ENCODE measurements around the gene SRGAP3. TPM values are rescaled to one million over a fixed set of nuclear protein-coding genes. Genes with fewer than 3 reads are reported as not detected.

SRGAP3 gene
- total and polyA plus RNA-seq, 2 experiments from 2014 or later: 0.89 to 1.7 TPM

- no peak for DNase-seq
- Histone ChIP-seq H3F3A (ENCODE audit: insufficient read depth) (no peaks in the 10 kb centered on the region), H3K27me3 (replicated peaks; ENCODE audit: insufficient read depth) (peaks cover 27% of the 10 kb centered on the region), H3K9ac (no peak overlapping the region), H4K20me1 (ENCODE audit: insufficient read depth) (no peaks in the 10 kb centered on the region), H3K79me2 (ENCODE audit: insufficient read depth) (no peaks in the 10 kb centered on the region), H3K4me2 (ENCODE audit: unreplicated experiment) (no peak overlapping the region), H2AFZ (no peak overlapping the region), H3K9me3 (ENCODE audit: low read depth) (no peaks in the 10 kb centered on the region), H3K27ac (no peak overlapping the region), H3K4me1 (ENCODE audit: insufficient read depth) (no peaks in the 10 kb centered on the region), H3K4me3 (no peak overlapping the region), H3K9me2 (ENCODE audit: insufficient read depth) (no peaks in the 10 kb centered on the region), H3K36me3 (ENCODE audit: low read depth) (no peaks in the 10 kb centered on the region)
- in situ Hi-C loops (cut with MboI): no loop called here
- TF ChIP-seq EZH2phosphoT487 (IDR thresholded peaks at IDR 0.05; ENCODE audit: insufficient read depth, low read depth) (no peak), EZH2 (IDR thresholded peaks at IDR 0.05; ENCODE audit: insufficient read depth, poor library complexity, severe bottlenecking) (no peak)
- WGBS, 2 experiments (ENCODE audit: low coverage in 1 of 2, low lambda C conversion rate in 2 of 2, missing lambda C conversion rate in 2 of 2): 56 to 69% methylated on average over 5 of the region's 5 CpGs
Observed at GRCh38 chr3:9185701-9186100, 63.7 kb downstream of the SRGAP3 start.

GRCh38 chr3:9185046-9185445 is 64.4 kb downstream of the SRGAP3 start:
- Histone ChIP-seq H3K36me3 (ENCODE audit: low read depth) (no peaks in the 10 kb centered on the region), H3K27ac (no peak overlapping the region), H4K20me1 (ENCODE audit: insufficient read depth) (no peaks in the 10 kb centered on the region), H3K4me2 (ENCODE audit: unreplicated experiment) (no peak overlapping the region), H3K79me2 (ENCODE audit: insufficient read depth) (no peaks in the 10 kb centered on the region), H3K9me3 (ENCODE audit: low read depth) (no peaks in the 10 kb centered on the region), H3K27me3 (replicated peaks; ENCODE audit: insufficient read depth) (peaks cover 26% of the 10 kb centered on the region), H3K4me1 (ENCODE audit: insufficient read depth) (no peaks in the 10 kb centered on the region), H2AFZ (no peak overlapping the region), H3K9me2 (ENCODE audit: insufficient read depth) (no peaks in the 10 kb centered on the region), H3F3A (ENCODE audit: insufficient read depth) (no peaks in the 10 kb centered on the region), H3K4me3 (no peak overlapping the region), H3K9ac (no peak overlapping the region)
- TF ChIP-seq EZH2phosphoT487 (IDR thresholded peaks at IDR 0.05; ENCODE audit: insufficient read depth, low read depth) (no peak), EZH2 (IDR thresholded peaks at IDR 0.05; ENCODE audit: insufficient read depth, poor library complexity, severe bottlenecking) (no peak)
- in situ Hi-C loops (cut with MboI): no loop called here
- WGBS, 2 experiments (ENCODE audit: low coverage in 1 of 2, low lambda C conversion rate in 2 of 2, missing lambda C conversion rate in 2 of 2): 34 to 48% methylated on average over 3 of the region's 3 CpGs
- DNase-seq: no peak

DNA sequence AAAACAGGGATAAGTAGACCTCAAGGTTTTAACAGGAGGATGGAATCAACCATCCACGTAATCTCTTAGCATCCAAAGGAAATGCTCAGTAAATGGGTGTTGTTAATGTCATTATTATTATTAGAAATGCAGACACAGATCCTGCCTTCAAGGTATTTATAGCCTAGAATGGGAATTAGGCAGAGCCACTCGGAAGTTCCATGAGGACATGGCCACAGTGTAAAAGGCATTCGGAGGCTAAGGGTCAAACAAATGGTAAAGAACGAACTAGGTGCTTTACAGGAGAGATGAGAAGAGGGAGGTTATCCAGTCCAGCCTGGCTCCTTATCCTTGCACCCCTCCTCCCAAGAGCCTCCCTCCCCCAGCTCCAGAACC is 65.0 kb downstream of the SRGAP3 start:
- Histone ChIP-seq H3F3A (ENCODE audit: insufficient read depth) (no peaks in the 10 kb centered on the region), H3K4me1 (ENCODE audit: insufficient read depth) (no peaks in the 10 kb centered on the region), H3K4me2 (ENCODE audit: unreplicated experiment) (no peak overlapping the region), H3K9me3 (ENCODE audit: low read depth) (no peaks in the 10 kb centered on the region), H3K79me2 (ENCODE audit: insufficient read depth) (no peaks in the 10 kb centered on the region), H3K9ac (no peak overlapping the region), H4K20me1 (ENCODE audit: insufficient read depth) (no peaks in the 10 kb centered on the region), H3K27me3 (replicated peaks; ENCODE audit: insufficient read depth) (peaks cover 26% of the 10 kb centered on the region), H3K27ac (no peak overlapping the region), H3K9me2 (ENCODE audit: insufficient read depth) (no peaks in the 10 kb centered on the region), H2AFZ (no peak overlapping the region), H3K4me3 (no peak overlapping the region), H3K36me3 (ENCODE audit: low read depth) (no peaks in the 10 kb centered on the region)
- no peak for TF ChIP-seq EZH2phosphoT487 (IDR thresholded peaks at IDR 0.05; ENCODE audit: insufficient read depth, low read depth)
- no peak for TF ChIP-seq EZH2 (IDR thresholded peaks at IDR 0.05; ENCODE audit: insufficient read depth, poor library complexity, severe bottlenecking)
- WGBS, 2 experiments (ENCODE audit: low coverage in 1 of 2, low lambda C conversion rate in 2 of 2, missing lambda C conversion rate in 2 of 2): 71 to 75% methylated on average over 4 of the region's 4 CpGs
- in situ Hi-C loops (cut with MboI): no loop called here
- no peak for DNase-seq

- DNase-seq: no peak
- no peak overlapping the region for H3K27ac ChIP-seq
- WGBS, 2 experiments (ENCODE audit: low coverage in 1 of 2, low lambda C conversion rate in 2 of 2, missing lambda C conversion rate in 2 of 2): 42 to 44% methylated on average over 10 of the region's 10 CpGs
- no peaks in the 10 kb centered on the region for H3K4me1 ChIP-seq (ENCODE audit: insufficient read depth)
- no peaks in the 10 kb centered on the region for H3K36me3 ChIP-seq (ENCODE audit: low read depth)
- no peaks in the 10 kb centered on the region for H3K79me2 ChIP-seq (ENCODE audit: insufficient read depth)
- H3K27me3 ChIP-seq (replicated peaks; ENCODE audit: insufficient read depth): peaks cover 24% of the 10 kb centered on the region
- H3K9ac ChIP-seq: no peak overlapping the region
- H3K4me3 ChIP-seq: no peak overlapping the region
- H3K9me3 ChIP-seq (ENCODE audit: low read depth): no peaks in the 10 kb centered on the region
- TF ChIP-seq EZH2 (IDR thresholded peaks at IDR 0.05; ENCODE audit: insufficient read depth, poor library complexity, severe bottlenecking) (no peak), EZH2phosphoT487 (IDR thresholded peaks at IDR 0.05; ENCODE audit: insufficient read depth, low read depth) (no peak)
- in situ Hi-C loops (cut with MboI): no loop called here
- no peaks in the 10 kb centered on the region for H3F3A ChIP-seq (ENCODE audit: insufficient read depth)
- no peaks in the 10 kb centered on the region for H3K9me2 ChIP-seq (ENCODE audit: insufficient read depth)
- no peak overlapping the region for H2AFZ ChIP-seq
- H4K20me1 ChIP-seq (ENCODE audit: insufficient read depth): no peaks in the 10 kb centered on the region
- H3K4me2 ChIP-seq (ENCODE audit: unreplicated experiment): no peak overlapping the region
Observed at GRCh38 chr3:9183811-9184460, 65.5 kb downstream of the SRGAP3 start.
